GM23338 (cell line): ENCODE results near the gene SVBP.

Source experiments
- EZH2phosphoT487 ChIP-seq: fragments of 200-600 bp; sonication (generic); IDR thresholded peaks from one replicate; pipeline ENCODE4 v1.8.1; 2018; ENCODE audit warnings: antibody characterized with exemption; ENCODE audit not compliant: unreplicated experiment
- POLR2AphosphoS5 ChIP-seq: IDR thresholded peaks from 2 replicates; pipeline ENCODE4 v1.6.1; 2016; ENCODE audit warnings: antibody characterized with exemption, low read depth
- TF ChIP-seq, protein P1 (sequence below), 2 experiments: fragments of 200-600 bp in 1 of 2; sonication (generic) in 1 of 2; conservative IDR thresholded peaks; 2 replicates each; pipeline versions ENCODE4 v1.5.1 to v1.6.1; 2016 to 2017; ENCODE audit warnings: antibody characterized with exemption in 2 of 2, low read depth in 2 of 2, mild to moderate bottlenecking in 2 of 2, moderate library complexity in 1 of 2

DNA sequence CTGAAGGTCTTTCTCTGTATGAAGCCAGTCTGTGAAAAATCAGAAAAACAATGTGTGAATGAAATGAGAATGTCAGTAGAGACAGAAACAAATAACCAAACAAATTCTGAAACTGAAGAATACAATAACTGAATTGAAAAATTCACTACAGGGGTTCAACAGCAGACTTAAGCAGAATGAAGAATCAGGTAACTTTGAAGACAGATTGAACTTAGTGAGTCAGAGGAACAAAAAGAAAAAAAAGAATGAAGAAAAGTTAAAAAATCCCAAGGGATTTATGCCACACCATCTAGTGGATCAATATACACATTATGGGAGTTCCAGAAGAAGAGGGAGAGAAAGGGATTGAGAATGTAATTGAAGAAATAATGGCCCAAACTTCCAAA is 43.8 kb upstream of the SVBP start:
- TF ChIP-seq, protein P1, sequence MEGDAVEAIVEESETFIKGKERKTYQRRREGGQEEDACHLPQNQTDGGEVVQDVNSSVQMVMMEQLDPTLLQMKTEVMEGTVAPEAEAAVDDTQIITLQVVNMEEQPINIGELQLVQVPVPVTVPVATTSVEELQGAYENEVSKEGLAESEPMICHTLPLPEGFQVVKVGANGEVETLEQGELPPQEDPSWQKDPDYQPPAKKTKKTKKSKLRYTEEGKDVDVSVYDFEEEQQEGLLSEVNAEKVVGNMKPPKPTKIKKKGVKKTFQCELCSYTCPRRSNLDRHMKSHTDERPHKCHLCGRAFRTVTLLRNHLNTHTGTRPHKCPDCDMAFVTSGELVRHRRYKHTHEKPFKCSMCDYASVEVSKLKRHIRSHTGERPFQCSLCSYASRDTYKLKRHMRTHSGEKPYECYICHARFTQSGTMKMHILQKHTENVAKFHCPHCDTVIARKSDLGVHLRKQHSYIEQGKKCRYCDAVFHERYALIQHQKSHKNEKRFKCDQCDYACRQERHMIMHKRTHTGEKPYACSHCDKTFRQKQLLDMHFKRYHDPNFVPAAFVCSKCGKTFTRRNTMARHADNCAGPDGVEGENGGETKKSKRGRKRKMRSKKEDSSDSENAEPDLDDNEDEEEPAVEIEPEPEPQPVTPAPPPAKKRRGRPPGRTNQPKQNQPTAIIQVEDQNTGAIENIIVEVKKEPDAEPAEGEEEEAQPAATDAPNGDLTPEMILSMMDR (conservative IDR thresholded peaks at IDR 0.05; ENCODE audit: low read depth in 2 of 2): no peak; a peak in 1 of 4 replicates
- TF ChIP-seq POLR2AphosphoS5: no peak
- no peak for TF ChIP-seq EZH2phosphoT487
